A549 (cell line): Measurements from ENCODE around the gene VSIG4. TPM values are rescaled to one million over a fixed set of nuclear protein-coding genes. Genes with fewer than 3 reads are reported as not detected.
"Not testable (repeated sequence)": the region's sequence is repeated elsewhere in the genome, so short reads cannot be mapped to it uniquely, and the experiment has no call there.

Experiments used
- ATAC-seq, 2 experiments: fragments of 200-7000 bp in 1 of 2; fragments of >200 bp in 1 of 2; cut with Nextera tagmentation in 1 of 2; cut with Tn5 transposase in 1 of 2; 3 replicates each; pipeline versions ENCODE4 v1.8.0 to v1.9.1; 2018 to 2020; ENCODE audit warnings: mild to moderate bottlenecking in 1 of 2, moderate library complexity in 1 of 2
- CTCF ChIA-PET: fragments of 300-600 bp; sonication (Branson Sonifier 250); formaldehyde crosslinking; extraction: SDS; loops from one replicate; lab custom pipeline; 2021; ENCODE audit warnings: antibody characterized with exemption, inconsistent platforms; lab: Yijun Ruan, JAX
- POLR2A ChIA-PET: fragments of 350-600 bp; formaldehyde crosslinking; extraction: SDS; loops from one replicate; lab custom pipeline; 2021; ENCODE audit warnings: antibody characterized with exemption, inconsistent platforms; lab: Yijun Ruan, JAX
- DNase-seq, 2 experiments: peaks; one replicate each; pipeline versions ENCODE4 v3.0.0 to v3.0.0-alpha.2; 2011 to 2016; ENCODE audit warnings: low read depth in 1 of 2, low spot score in 1 of 2
- FAIRE-seq: peaks from 2 replicates; lab custom pipeline; 2011; peaks lifted over from hg19 to GRCh38; lab: Jason Lieb, UNC
- H3K27ac ChIP-seq, 2 experiments: fragments of >200 bp; sonication (Bioruptor Twin); formaldehyde crosslinking; 3 replicates each; pipeline ENCODE4 v1.5.1; 2016 to 2017
- H3K4me1 ChIP-seq: fragments of >200 bp; sonication (Bioruptor Twin); formaldehyde crosslinking; 3 replicates; pipeline ENCODE4 v1.6.1; 2016
- H3K4me2 ChIP-seq: fragments of >200 bp; sonication (Bioruptor Twin); formaldehyde crosslinking; 3 replicates; pipeline ENCODE4 v1.6.1; 2016
- H3K4me3 ChIP-seq: fragments of >200 bp; sonication (Bioruptor Twin); formaldehyde crosslinking; 3 replicates; pipeline ENCODE4 v1.5.1; 2016
- H3K9me3 ChIP-seq: fragments of >200 bp; sonication (Bioruptor Twin); formaldehyde crosslinking; 3 replicates; pipeline ENCODE4 v1.6.1; 2016
- BCL3 ChIP-seq: fragments of >200 bp; sonication (Bioruptor Twin); formaldehyde crosslinking; IDR thresholded peaks from 3 replicates; pipeline ENCODE4 v1.6.1; 2016
- CBX2 ChIP-seq: fragments of 200-600 bp; sonication (generic); IDR thresholded peaks from 2 replicates; pipeline ENCODE4 v1.6.1; 2016; ENCODE audit warnings: low read depth, mild to moderate bottlenecking, borderline replicate concordance
- CTCF ChIP-seq: fragments of >200 bp; sonication (Bioruptor Twin); formaldehyde crosslinking; IDR thresholded peaks from 3 replicates; pipeline ENCODE4 v1.5.1; 2016
- E2F6 ChIP-seq: IDR thresholded peaks from 2 replicates; pipeline ENCODE4 v1.6.1; 2012; ENCODE audit warnings: low read depth, borderline replicate concordance
- FOSB ChIP-seq: fragments of 250-450 bp; sonication (Bioruptor Pico); IDR thresholded peaks from 2 replicates; pipeline ENCODE4 v1.5.0; 2020; ENCODE audit warnings: mild to moderate bottlenecking, moderate library complexity
- FOSL2 ChIP-seq, 2 experiments: fragments of 450-650 bp in 1 of 2; fragments of >200 bp in 1 of 2; sonication (Bioruptor Twin) in 1 of 2; formaldehyde crosslinking; IDR thresholded peaks; 2 replicates each; pipeline versions ENCODE4 v1.5.0 to v1.6.1; 2016 to 2020; ENCODE audit warnings: mild to moderate bottlenecking in 1 of 2, moderate library complexity in 1 of 2
- GATA3 ChIP-seq: IDR thresholded peaks from 2 replicates; pipeline ENCODE4 v1.6.1; 2012; ENCODE audit warnings: borderline replicate concordance
- HDAC2 ChIP-seq: fragments of 200-600 bp; sonication (generic); IDR thresholded peaks from 2 replicates; pipeline ENCODE4 v1.6.1; 2016
- HOXB5 ChIP-seq: fragments of 250-450 bp; sonication (Bioruptor Pico); IDR thresholded peaks from 2 replicates; pipeline ENCODE4 v1.5.0; 2020; ENCODE audit warnings: mild to moderate bottlenecking, moderate library complexity
- KDM5A ChIP-seq: fragments of 200-600 bp; sonication (generic); IDR thresholded peaks from 2 replicates; pipeline ENCODE4 v1.6.1; 2016; ENCODE audit warnings: antibody characterized with exemption, mild to moderate bottlenecking
- NFE2L2 ChIP-seq: fragments of 150-350 bp; conservative IDR thresholded peaks from 2 replicates; pipeline ENCODE4 v1.6.1; 2014; ENCODE audit warnings: low read length
- NPAS2 ChIP-seq: fragments of 250-450 bp; sonication (Bioruptor Pico); IDR thresholded peaks from 2 replicates; pipeline ENCODE4 v1.8.0; 2022; ENCODE audit warnings: mild to moderate bottlenecking, moderate library complexity, borderline replicate concordance
- NR3C1 ChIP-seq: fragments of >200 bp; sonication (Bioruptor Twin); formaldehyde crosslinking; IDR thresholded peaks from 3 replicates; pipeline ENCODE4 v1.6.1; 2017
- PBX3 ChIP-seq: IDR thresholded peaks from 2 replicates; pipeline ENCODE4 v1.6.1; 2012
- POLR2AphosphoS2 ChIP-seq: conservative IDR thresholded peaks from 2 replicates; pipeline ENCODE4 v1.6.1; 2012; ENCODE audit warnings: low read length, improper control_type of control experiment, inconsistent platforms
- RAD21 ChIP-seq, 2 experiments: fragments of >200 bp in 1 of 2; sonication (Bioruptor Twin) in 1 of 2; formaldehyde crosslinking in 1 of 2; IDR thresholded peaks in 1 of 2; conservative IDR thresholded peaks in 1 of 2; 2 replicates in 1 of 2; 3 replicates in 1 of 2; pipeline ENCODE4 v1.6.1; 2012 to 2018; ENCODE audit warnings: inconsistent platforms in 1 of 2
- SMC3 ChIP-seq: fragments of >200 bp; sonication (Bioruptor Twin); formaldehyde crosslinking; IDR thresholded peaks from 3 replicates; pipeline ENCODE4 v1.6.1; 2018; ENCODE audit warnings: inconsistent platforms
- SREBF2 ChIP-seq: fragments of 450-650 bp; IDR thresholded peaks from 2 replicates; pipeline ENCODE4 v1.6.1; 2014; ENCODE audit warnings: mild to moderate bottlenecking, moderate library complexity
- TP53 ChIP-seq: fragments of 250-450 bp; sonication (Bioruptor Pico); IDR thresholded peaks from 2 replicates; pipeline ENCODE4 v1.5.0; 2021; ENCODE audit warnings: mild to moderate bottlenecking, moderate library complexity
- WGBS: methylation state at CpG from one replicate; pipeline ENCODE4 v1.1.6; 2017; ENCODE audit errors: missing lambda C conversion rate; 5-methylcytosine and 5-hydroxymethylcytosine counted together
- polyA plus RNA-seq, 4 experiments: library from polyadenylated mRNA; depleted of rRNA in 3 of 4; stranded (reverse); fragments of >200 nt; fragmentation: RNase III in 1 of 4; extraction: RNeasy Plus Mini Kit Qiagen cat#74134 plus additional on column Dnase treatment in 1 of 4; gene quantifications; 2 replicates in 3 of 4; 3 replicates in 1 of 4; pipeline ENCODE4 v1.2.3, GENCODE V29; 2011 to 2017

Gene VSIG4
- polyA plus RNA-seq, 2 of the 4 experiments (the other 2 are of a cell fraction), result not detected

GRCh38 chrX:65985922-65986588 is 53.8 kb downstream of the VSIG4 start:
- 16% methylated on average over 5 of the region's 5 CpGs for WGBS
- ChIA-PET POLR2A (no interaction called here), CTCF (interaction anchor here (0.5 to 5.6 kb wide), 18 partner anchors 13 to 743 kb away, joined by 3 to 49 read pairs (median 4); no protein-coding TSS in a partner anchor)
- Histone ChIP-seq H3K4me3 (no peak overlapping the region), H3K4me2 (no peak overlapping the region), H3K27ac (no peak overlapping the region), H3K4me1 (no peaks in the 10 kb centered on the region), H3K9me3 (no peaks in the 10 kb centered on the region)
- ATAC-seq, result peak; percentile 91 to 98
- peak; percentile 25 to 50 for DNase-seq
- FAIRE-seq, result peak; percentile 78
- TF ChIP-seq SREBF2, result no peak
- TF ChIP-seq PBX3, result no peak
- TF ChIP-seq NFE2L2, result no peak
- TF ChIP-seq SMC3, result peak; percentile 77
- no peak for TF ChIP-seq CBX2
- no peak for TF ChIP-seq NPAS2 (CRISPR knock-in tag)
- no peak for TF ChIP-seq FOSB (CRISPR knock-in tag)
- TF ChIP-seq BCL3, result no peak
- TF ChIP-seq CTCF, result peak; percentile 55
- TF ChIP-seq HOXB5, result no peak
- TF ChIP-seq RAD21 (conservative IDR thresholded peaks at IDR 0.05 in 1 of 2, IDR thresholded peaks at IDR 0.05 in 1 of 2), result peak; percentile 74 to 75

DNA sequence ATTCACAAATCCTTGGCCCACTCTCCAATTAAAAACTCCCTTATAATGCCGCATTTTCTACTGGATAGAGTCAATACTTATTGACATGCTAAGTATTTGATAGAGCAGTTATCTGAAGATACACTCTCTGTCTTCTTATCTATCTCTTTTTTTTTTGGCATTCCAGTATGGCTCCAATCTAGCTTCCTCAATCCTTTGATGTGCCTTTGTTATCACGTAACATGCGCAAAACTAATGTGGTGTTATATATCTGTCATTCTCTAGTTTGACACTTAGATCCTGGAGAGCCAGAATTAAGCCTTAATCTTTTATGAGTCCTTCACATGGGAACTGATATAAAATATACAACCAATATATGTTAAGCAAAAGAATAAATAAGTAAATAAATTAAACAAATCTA is 54.7 kb downstream of the VSIG4 start:
- ATAC-seq (no peak), DNase-seq (no peak), FAIRE-seq (no peak)
- TF ChIP-seq POLR2AphosphoS2, result no peak
- no peak for TF ChIP-seq FOSL2 (IDR thresholded peaks at IDR 0.05)
- TF ChIP-seq FOSL2 (CRISPR knock-in tag; IDR thresholded peaks at IDR 0.05), result no peak
- no peak for TF ChIP-seq KDM5A
- TF ChIP-seq NR3C1, result no peak
- no peak for TF ChIP-seq CTCF
- no peak for TF ChIP-seq TP53 (CRISPR knock-in tag)
- no peak for TF ChIP-seq GATA3
- TF ChIP-seq HDAC2, result no peak
- no peak for TF ChIP-seq E2F6
- TF ChIP-seq CBX2, result no peak
- TF ChIP-seq SREBF2, result no peak
- Histone ChIP-seq H3K9me3 (no peaks in the 10 kb centered on the region), H3K4me3 (no peak overlapping the region), H3K27ac (no peak overlapping the region), H3K4me1 (no peaks in the 10 kb centered on the region), H3K4me2 (no peak overlapping the region)
- 82% methylated on average over 3 of the region's 3 CpGs for WGBS
- CTCF ChIA-PET, result interaction anchor here (5.6 kb wide), 1 partner anchor 405 kb away, joined by 49 read pairs; no protein-coding TSS in a partner anchor
- POLR2A ChIA-PET, result no interaction called here

GRCh38 chrX:65977161-65977560 is 62.7 kb downstream of the VSIG4 start:
- POLR2A ChIA-PET, DNase-seq, CTCF ChIA-PET, H3K9me3 ChIP-seq, H3K4me1 ChIP-seq, FAIRE-seq, H3K4me2 ChIP-seq, H3K4me3 ChIP-seq, H3K27ac ChIP-seq, ATAC-seq: not testable (repeated sequence)
- WGBS, result 0% methylated on average over 1 of the region's 1 CpG
